Loucy (cell line): ENCODE measurements around the gene TSC2.

Experiments
- CTCF ChIP-seq: fragments of 200-600 bp; sonication (generic); conservative IDR thresholded peaks from 2 replicates; pipeline ENCODE4 v1.5.1; 2014; ENCODE audit warnings: mild to moderate bottlenecking, antibody characterized with exemption, low read length
- EZH2phosphoT487 ChIP-seq: fragments of 200-600 bp; IDR thresholded peaks from 2 replicates; pipeline ENCODE4 v1.6.1; 2018; ENCODE audit warnings: antibody characterized with exemption, mild to moderate bottlenecking, moderate library complexity, borderline replicate concordance

- TF ChIP-seq CTCF (no peak), EZH2phosphoT487 (no peak)
These were observed 14.5 kb upstream of the TSC2 start for GRCh38 chr16:2033057-2033908.
